ENCODE data around the gene NOL8.

Gene NOL8

GRCh38 chr9:92312887-92313623, 12.1 kb downstream of the NOL8 start:
- DNase-seq (ENCODE audit: low read depth in 2 of 2) = no peak

- no peak for DNase-seq (ENCODE audit: low read depth in 2 of 2)
Observed at GRCh38 chr9:92310562-92310961, 14.6 kb downstream of the NOL8 start.

- no peak for DNase-seq (ENCODE audit: low read depth in 2 of 2)
Observed at GRCh38 chr9:92308893-92309292, 16.3 kb downstream of the NOL8 start.

- no peak for DNase-seq (ENCODE audit: low read depth in 2 of 2)
Observed at GRCh38 chr9:92300936-92301335, 24.2 kb downstream of the NOL8 start.

- DNase-seq (ENCODE audit: low read depth in 2 of 2) = no peak
Observed at GRCh38 chr9:92299116-92299515, 26.0 kb downstream of the NOL8 start.

- no peak for DNase-seq (ENCODE audit: low read depth in 2 of 2)
Observed at GRCh38 chr9:92298036-92298435, 27.1 kb downstream of the NOL8 start.

GRCh38 chr9:92297611-92298010, 27.5 kb downstream of the NOL8 start:
- no peak for DNase-seq (ENCODE audit: low read depth in 2 of 2)

- no peak for DNase-seq (ENCODE audit: low read depth in 2 of 2)
Observed at GRCh38 chr9:92295827-92296258, 29.3 kb downstream of the NOL8 start.

GRCh38 chr9:92295240-92295790, 29.8 kb downstream of the NOL8 start:
- no peak for DNase-seq (ENCODE audit: low read depth in 2 of 2)

- no peak for DNase-seq (ENCODE audit: low read depth in 2 of 2)
Observed at GRCh38 chr9:92294297-92294676, 30.9 kb downstream of the NOL8 start.

- peak; percentile 99 for DNase-seq (ENCODE audit: low read depth in 2 of 2)
Observed at GRCh38 chr9:92293452-92294296, 31.5 kb downstream of the NOL8 start, which contains the start of gene IARS1. TSS of gene IARS1 (minus strand) at chr9:92293697. CDS start at chr9:92289419, 4,278 bp downstream.

GRCh38 chr9:92293075-92293354, 32.1 kb downstream of the NOL8 start:
- no peak for DNase-seq (ENCODE audit: low read depth in 2 of 2)

- DNase-seq (ENCODE audit: low read depth in 2 of 2) = no peak
Observed at GRCh38 chr9:92292338-92293074, 32.6 kb downstream of the NOL8 start.

- DNase-seq (ENCODE audit: low read depth in 2 of 2) = no peak
Observed at GRCh38 chr9:92291577-92291976, 33.6 kb downstream of the NOL8 start.

- DNase-seq (ENCODE audit: low read depth in 2 of 2) = no peak
Observed at GRCh38 chr9:92290785-92291429, 34.2 kb downstream of the NOL8 start.

- DNase-seq (ENCODE audit: low read depth in 2 of 2) = no peak
Observed at GRCh38 chr9:92289708-92290390, 35.3 kb downstream of the NOL8 start.

- DNase-seq (ENCODE audit: low read depth in 2 of 2) = no peak
Observed at GRCh38 chr9:92279302-92279701, 45.8 kb downstream of the NOL8 start.

- no peak for DNase-seq (ENCODE audit: low read depth in 2 of 2)
Observed at GRCh38 chr9:92278110-92278509, 47.0 kb downstream of the NOL8 start.

GRCh38 chr9:92276331-92277032, 48.7 kb downstream of the NOL8 start:
- DNase-seq (ENCODE audit: low read depth in 2 of 2) = no peak

GRCh38 chr9:92275541-92275940, 49.6 kb downstream of the NOL8 start:
- no peak for DNase-seq (ENCODE audit: low read depth in 2 of 2)

All from activated CD8-positive, alpha-beta memory T cell treated with anti-CD3 and anti-CD28 coated beads for 4 hours (primary cell).